Measurements from ENCODE around the gene RNF19B. TPM values are rescaled to one million over a fixed set of nuclear protein-coding genes. Genes with fewer than 3 reads are reported as not detected.

The RNF19B gene
- total and polyA plus RNA-seq, 2 of the 8 experiments (the other 6 are each of a cell fraction or from before 2014, with no cell fraction given) = 9.2 to 11.2 TPM

DNA sequence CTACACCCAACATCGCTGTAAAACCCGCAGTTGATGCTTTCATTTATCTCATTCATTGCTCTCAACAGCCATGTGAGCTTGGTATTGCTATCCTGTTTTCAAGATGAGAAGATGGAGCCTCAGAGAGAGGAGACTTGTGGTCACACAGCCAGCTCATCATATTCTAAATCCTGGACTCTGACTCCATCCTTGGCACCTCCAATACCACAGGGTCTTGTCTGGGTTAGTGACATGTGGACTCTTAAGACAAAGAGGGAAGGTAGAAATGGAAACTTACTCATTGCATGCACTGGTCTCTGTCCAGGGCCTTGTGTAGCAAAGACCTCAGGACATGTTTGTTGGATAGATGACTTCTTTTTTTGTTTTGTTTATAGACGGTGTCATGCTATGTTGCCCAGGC, 7.0 kb upstream of the RNF19B start:
- Histone ChIP-seq H2BK5ac (ENCODE audit: low read depth, low read length) (no peak overlapping the region), H3K4me3 (ENCODE audit: extremely low read depth in 1 of 4, insufficient read depth in 2 of 4, low read depth in 3 of 4, low read length in 4 of 4) (no peak overlapping the region), H4K91ac (replicated peaks; ENCODE audit: insufficient read length, low read length) (no peak overlapping the region), H2BK20ac (ENCODE audit: low read length) (no peak overlapping the region), H4K8ac (ENCODE audit: extremely low read depth, insufficient read depth, low read length) (no peak overlapping the region), H3K23ac (ENCODE audit: insufficient read length) (no peak overlapping the region), H2BK12ac (ENCODE audit: low read depth, low read length) (no peak overlapping the region), H3K18ac (ENCODE audit: extremely low read depth, low read length) (no peak overlapping the region), H3K79me1 (ENCODE audit: low read depth, low read length) (no peaks in the 10 kb centered on the region), H3K4me2 (ENCODE audit: insufficient read depth in 1 of 2, low read depth in 2 of 2, low read length in 2 of 2) (no peak overlapping the region), H2AK5ac (ENCODE audit: low read depth, low read length) (no peak overlapping the region), H3K27me3 (replicated peaks in 1 of 4; ENCODE audit: control insufficient read depth in 3 of 4, extremely low read depth in 1 of 4, insufficient read depth in 3 of 4, low read length in 3 of 4) (peaks cover 9 to 24% (median 21%) of the 10 kb centered on the region in 4 experiments), H3K4ac (replicated peaks; ENCODE audit: insufficient read length, low read depth, low read length) (no peak overlapping the region), H3K27ac (ENCODE audit: low read depth, low read length) (no peak overlapping the region), H4K20me1 (replicated peaks in 1 of 2; ENCODE audit: control insufficient read depth in 1 of 2, insufficient read depth in 2 of 2, low read length in 2 of 2) (no peaks in the 10 kb centered on the region), H2BK120ac (replicated peaks; ENCODE audit: low read depth, low read length) (no peak overlapping the region), H4K5ac (ENCODE audit: insufficient read length, low read depth, low read length) (no peak overlapping the region), H2AFZ (ENCODE audit: low read length) (no peak overlapping the region), H3K9me3 (ENCODE audit: insufficient read depth in 2 of 2, low read depth in 1 of 2, low read length in 1 of 2) (peaks cover 0 to 13% of the 10 kb centered on the region in 2 experiments; a peak in 2 of 4 replicates), H3K4me1 (replicated peaks in 1 of 4; ENCODE audit: control insufficient read depth in 3 of 4, insufficient read depth in 4 of 4, low read length in 3 of 4) (peaks cover 0 to 4% (median 3%) of the 10 kb centered on the region in 4 experiments; a peak in 2 of 7 replicates), H3K79me2 (ENCODE audit: control insufficient read depth in 1 of 2, insufficient read depth in 2 of 2, low read length in 2 of 2) (no peaks in the 10 kb centered on the region), H3K36me3 (ENCODE audit: control insufficient read depth in 2 of 4, insufficient read depth in 4 of 4, low read length in 3 of 4) (no peaks in the 10 kb centered on the region), H3K56ac (replicated peaks; ENCODE audit: insufficient read length, low read depth, low read length) (no peak overlapping the region), H2BK15ac (ENCODE audit: low read length) (no peak overlapping the region), H3K23me2 (ENCODE audit: low read depth, low read length) (peaks cover 10% of the 10 kb centered on the region; the same call in 1 of the 2 replicates), H3K14ac (ENCODE audit: insufficient read length) (no peak overlapping the region), H3K9ac (replicated peaks in 1 of 4; ENCODE audit: extremely low read depth in 1 of 4, low read depth in 3 of 4, low read length in 3 of 4) (no peak overlapping the region)
- no peak for FAIRE-seq
- POLR2A ChIA-PET (ENCODE audit: partially characterized antibody) = no interaction called here
- CTCF ChIA-PET (ENCODE audit: partially characterized antibody) = interaction anchor here (0.9 kb wide), 1 partner anchor 16 kb away, joined by 3 read pairs; no protein-coding TSS in a partner anchor
- WGBS, 2 experiments (ENCODE audit: extremely low coverage in 1 of 2, insufficient coverage in 1 of 2, insufficient read length in 1 of 2, insufficient replicate concordance in 2 of 2, low coverage in 1 of 2, low lambda C conversion rate in 2 of 2, missing lambda C conversion rate in 1 of 2) = 86% methylated on average over 3 of the region's 3 CpGs; no CpG with 5 or more reads in 1 of the 2 experiments
- TF ChIP-seq BCL11A (IDR thresholded peaks at IDR 0.05; ENCODE audit: low read depth in 2 of 2, low read length in 2 of 2) (no peak), CTCF (IDR thresholded peaks at IDR 0.05; ENCODE audit: control extremely low read depth in 1 of 3, insufficient read depth in 1 of 3, low read depth in 1 of 3, low read length in 3 of 3) (no peak), JUND (IDR thresholded peaks at IDR 0.05; ENCODE audit: low read length) (no peak), RFX5 (IDR thresholded peaks at IDR 0.05; ENCODE audit: borderline replicate concordance, low read depth, low read length) (no peak), JUN (IDR thresholded peaks at IDR 0.05; ENCODE audit: low read depth, low read length) (no peak), POLR2AphosphoS5 (IDR thresholded peaks at IDR 0.05; ENCODE audit: low read depth, low read length) (no peak), SP4 (IDR thresholded peaks at IDR 0.05; ENCODE audit: low read length) (no peak), BACH1 (IDR thresholded peaks at IDR 0.05; ENCODE audit: low read length) (no peak), CTBP2 (IDR thresholded peaks at IDR 0.05; ENCODE audit: borderline replicate concordance, insufficient read depth, insufficient read length, low read length) (no peak), RAD21 (IDR thresholded peaks at IDR 0.05 in 1 of 2, conservative IDR thresholded peaks at IDR 0.05 in 1 of 2; ENCODE audit: low read depth in 2 of 2, low read length in 2 of 2) (no peak)
- no peak for DNase-seq (ENCODE audit: low read depth in 1 of 2, low spot score in 2 of 2)
